Astrocyte (in vitro differentiated cells and primary cell): Measurements from ENCODE around the gene PIP4K2C. TPM values are rescaled to one million over a fixed set of nuclear protein-coding genes. Genes with fewer than 3 reads are reported as not detected.

Source experiments
- DNase-seq: peaks from one replicate; pipeline ENCODE4 v3.0.0-alpha.2; 2010; ENCODE audit warnings: low read depth
- FAIRE-seq: peaks from 2 replicates; lab custom pipeline; 2011; peaks lifted over from hg19 to GRCh38; lab: Jason Lieb, UNC
- H2AFZ ChIP-seq: 2 replicates; pipeline ENCODE4 v1.6.0; 2012; ENCODE audit warnings: low read depth, low read length, inconsistent platforms
- H3K27ac ChIP-seq: 2 replicates; pipeline ENCODE4 v1.5.1; 2011; ENCODE audit warnings: low read depth, low read length, inconsistent platforms
- H3K27me3 ChIP-seq: 2 replicates; pipeline ENCODE4 v1.6.0; 2011; ENCODE audit warnings: low read length, inconsistent platforms; ENCODE audit not compliant: insufficient read depth
- H3K36me3 ChIP-seq: 2 replicates; pipeline ENCODE4 v1.5.1; 2011; ENCODE audit warnings: low read length, inconsistent platforms; ENCODE audit not compliant: insufficient read depth
- H3K4me1 ChIP-seq: 2 replicates; pipeline ENCODE4 v1.5.1; 2011; ENCODE audit warnings: low read length, inconsistent platforms; ENCODE audit not compliant: insufficient read depth
- H3K4me2 ChIP-seq: 2 replicates; pipeline ENCODE4 v1.6.0; 2012; ENCODE audit warnings: low read length, inconsistent platforms
- H3K4me3 ChIP-seq: 2 replicates; pipeline ENCODE4 v1.5.1; 2011; ENCODE audit warnings: low read depth, mild to moderate bottlenecking, low read length, inconsistent platforms; ENCODE audit not compliant: insufficient read depth
- H3K79me2 ChIP-seq: 2 replicates; pipeline ENCODE4 v1.6.0; 2012; ENCODE audit warnings: mild to moderate bottlenecking, low read length, inconsistent platforms; ENCODE audit not compliant: insufficient read depth
- H3K9ac ChIP-seq: 2 replicates; pipeline ENCODE4 v1.6.0; 2012; ENCODE audit warnings: mild to moderate bottlenecking, low read length, inconsistent platforms
- H3K9me3 ChIP-seq: 2 replicates; pipeline ENCODE4 v1.5.1; 2012; ENCODE audit warnings: low read depth, mild to moderate bottlenecking, low read length, inconsistent platforms; ENCODE audit not compliant: insufficient read depth
- H4K20me1 ChIP-seq: 2 replicates; pipeline ENCODE4 v1.6.0; 2012; ENCODE audit warnings: low read length, inconsistent platforms; ENCODE audit not compliant: insufficient read depth
- H3K27ac Mint-ChIP-seq: one replicate; pipeline ENCODE4 v1.8.0; 2021; ENCODE audit warnings: mild to moderate bottlenecking, mixed read lengths; ENCODE audit not compliant: unreplicated experiment
- H3K27me3 Mint-ChIP-seq: one replicate; pipeline ENCODE4 v1.8.0; 2021; ENCODE audit warnings: low read depth, mixed read lengths; ENCODE audit not compliant: unreplicated experiment
- H3K36me3 Mint-ChIP-seq: one replicate; pipeline ENCODE4 v1.8.0; 2021; ENCODE audit warnings: low read depth, mixed read lengths; ENCODE audit not compliant: unreplicated experiment
- H3K4me1 Mint-ChIP-seq: one replicate; pipeline ENCODE4 v1.8.0; 2021; ENCODE audit warnings: low read depth, mixed read lengths; ENCODE audit not compliant: unreplicated experiment
- H3K4me3 Mint-ChIP-seq: one replicate; pipeline ENCODE4 v1.8.0; 2021; ENCODE audit warnings: mild to moderate bottlenecking, moderate library complexity, mixed read lengths; ENCODE audit not compliant: unreplicated experiment
- H3K9me3 Mint-ChIP-seq: one replicate; pipeline ENCODE4 v1.8.0; 2021; ENCODE audit warnings: mild to moderate bottlenecking, mixed read lengths; ENCODE audit not compliant: unreplicated experiment
- EZH2 ChIP-seq: IDR thresholded peaks from 2 replicates; pipeline ENCODE4 v1.6.1; 2012; ENCODE audit warnings: mild to moderate bottlenecking, low read length, inconsistent platforms; ENCODE audit not compliant: insufficient read depth
- total RNA-seq: library from RNA; stranded (reverse); gene quantifications from 2 replicates; pipeline ENCODE4 v1.2.1, GENCODE V29; 2021
- TF ChIP-seq, protein P1 (sequence below): IDR thresholded peaks from 2 replicates; pipeline ENCODE4 v1.5.1; 2011; ENCODE audit warnings: low read depth, mild to moderate bottlenecking, inconsistent platforms, low read length, moderate library complexity; ENCODE audit not compliant: insufficient read depth

The PIP4K2C gene
- total RNA-seq, 1 donor from 2014 or later: 43.3 TPM

DNA sequence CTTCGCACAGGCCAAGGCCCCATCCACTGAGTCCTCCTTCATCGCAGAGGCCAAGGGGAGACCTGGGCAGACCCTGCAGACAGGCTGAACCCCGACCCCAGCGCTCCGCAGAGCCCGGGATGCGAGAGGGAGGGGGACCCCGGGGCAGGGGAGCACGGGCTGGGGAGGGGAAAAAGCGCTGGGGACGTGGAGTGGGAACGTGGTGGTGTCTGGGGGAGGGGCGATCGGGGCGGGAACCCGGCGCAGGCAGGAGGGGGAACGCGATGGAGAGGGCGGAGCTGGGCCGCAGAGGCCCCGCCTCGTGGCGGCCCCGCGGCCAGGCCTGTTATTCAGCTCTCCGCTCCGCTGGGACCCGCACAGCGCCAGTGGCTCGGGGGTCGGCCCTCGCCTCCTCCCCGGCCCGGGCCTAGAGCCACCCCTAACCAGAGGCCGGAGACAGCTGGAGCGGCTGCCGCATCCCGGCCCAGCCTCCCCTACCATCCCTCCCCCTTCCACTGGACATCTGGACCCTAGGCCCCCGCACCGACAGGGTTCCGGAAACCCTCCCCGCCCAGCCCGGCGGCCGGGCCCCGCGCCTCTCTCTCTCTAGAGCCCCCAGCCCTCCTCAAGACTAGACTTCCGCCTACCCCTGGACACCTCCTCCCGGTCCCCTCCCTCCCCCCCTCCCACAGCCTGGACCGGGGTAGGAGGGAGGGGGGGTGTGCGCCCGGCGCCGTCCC lies 20.3 kb downstream of the PIP4K2C start, which contains the start of gene ARHGEF25:
TSS of gene ARHGEF25 (plus strand) at position 328 of the 719 bp plus-strand sequence. CDS start 460 bp downstream, outside the sequence.
- FAIRE-seq: no peak
- Mint-ChIP-seq H3K27me3 (peaks cover 26% of the 10 kb centered on the region), H3K36me3 (peaks cover 38% of the 10 kb centered on the region), H3K9me3 (no peaks in the 10 kb centered on the region), H3K27ac (no peak within 1 kb of the TSS), H3K4me3 (peak within 1 kb of the TSS; percentile 87), H3K4me1 (peaks cover 5% of the 10 kb centered on the region)
- Histone ChIP-seq H3K4me1 (peaks cover 14% of the 10 kb centered on the region), H3K4me3 (peak within 1 kb of the TSS; percentile 61), H3K9me3 (no peaks in the 10 kb centered on the region), H2AFZ (peak within 1 kb of the TSS; percentile 85), H3K27ac (no peak within 1 kb of the TSS), H3K4me2 (peak within 1 kb of the TSS; percentile 89), H4K20me1 (no peaks in the 10 kb centered on the region), H3K27me3 (no peaks in the 10 kb centered on the region), H3K9ac (peak within 1 kb of the TSS; percentile 81), H3K79me2 (no peaks in the 10 kb centered on the region), H3K36me3 (no peaks in the 10 kb centered on the region)
- TF ChIP-seq EZH2: no peak
- TF ChIP-seq, protein P1, sequence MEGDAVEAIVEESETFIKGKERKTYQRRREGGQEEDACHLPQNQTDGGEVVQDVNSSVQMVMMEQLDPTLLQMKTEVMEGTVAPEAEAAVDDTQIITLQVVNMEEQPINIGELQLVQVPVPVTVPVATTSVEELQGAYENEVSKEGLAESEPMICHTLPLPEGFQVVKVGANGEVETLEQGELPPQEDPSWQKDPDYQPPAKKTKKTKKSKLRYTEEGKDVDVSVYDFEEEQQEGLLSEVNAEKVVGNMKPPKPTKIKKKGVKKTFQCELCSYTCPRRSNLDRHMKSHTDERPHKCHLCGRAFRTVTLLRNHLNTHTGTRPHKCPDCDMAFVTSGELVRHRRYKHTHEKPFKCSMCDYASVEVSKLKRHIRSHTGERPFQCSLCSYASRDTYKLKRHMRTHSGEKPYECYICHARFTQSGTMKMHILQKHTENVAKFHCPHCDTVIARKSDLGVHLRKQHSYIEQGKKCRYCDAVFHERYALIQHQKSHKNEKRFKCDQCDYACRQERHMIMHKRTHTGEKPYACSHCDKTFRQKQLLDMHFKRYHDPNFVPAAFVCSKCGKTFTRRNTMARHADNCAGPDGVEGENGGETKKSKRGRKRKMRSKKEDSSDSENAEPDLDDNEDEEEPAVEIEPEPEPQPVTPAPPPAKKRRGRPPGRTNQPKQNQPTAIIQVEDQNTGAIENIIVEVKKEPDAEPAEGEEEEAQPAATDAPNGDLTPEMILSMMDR: no peak
- DNase-seq: no peak

DNA sequence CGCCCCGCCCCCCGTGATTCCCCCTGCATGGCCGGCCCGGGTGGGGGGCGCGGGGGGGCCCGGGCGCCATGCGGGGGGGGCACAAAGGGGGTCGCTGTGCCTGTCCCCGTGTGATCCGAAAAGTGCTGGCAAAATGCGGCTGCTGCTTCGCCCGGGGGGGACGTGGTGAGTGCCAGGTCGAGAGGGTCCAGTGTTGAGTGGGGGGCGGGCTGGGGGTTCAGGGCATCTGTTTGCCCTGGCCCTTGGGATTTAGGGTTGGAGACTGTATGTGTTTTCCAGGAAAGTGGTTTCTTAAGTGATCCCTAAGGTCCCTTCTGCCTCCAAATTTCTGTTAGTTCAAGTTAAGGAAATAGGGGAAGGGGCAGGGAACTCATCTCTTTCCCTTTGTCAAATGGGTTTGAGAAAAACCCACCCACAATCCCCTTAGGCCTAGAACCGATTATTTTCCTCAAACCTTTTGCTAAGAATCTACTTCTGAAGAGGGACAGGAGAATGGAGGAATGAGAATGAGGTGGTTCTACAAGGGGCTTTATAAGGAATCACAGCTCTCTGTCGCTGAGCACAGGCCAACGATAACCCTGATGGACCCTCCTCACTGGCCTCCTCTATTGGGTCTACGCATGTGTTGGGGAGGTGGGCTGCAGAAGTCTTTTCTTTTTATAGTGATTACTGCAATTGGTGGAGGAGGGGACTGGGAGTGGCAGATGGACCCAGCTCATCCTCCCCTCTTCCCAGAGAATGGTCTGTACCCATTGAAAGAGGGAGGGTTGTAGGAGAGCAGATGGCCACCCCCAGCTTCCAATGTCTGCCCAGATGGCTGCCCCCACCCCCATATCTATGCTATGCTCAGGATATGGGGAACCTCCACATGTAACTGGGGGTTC lies 21.1 kb downstream of the PIP4K2C start:
- peaks cover 41% of the 10 kb centered on the region for H3K36me3 Mint-ChIP-seq
- H3K27me3 Mint-ChIP-seq: peaks cover 32% of the 10 kb centered on the region
- peak overlapping the region; percentile 87 for H3K4me3 Mint-ChIP-seq
- no peak overlapping the region for H3K27ac ChIP-seq
- peak overlapping the region; percentile 61 for H3K4me3 ChIP-seq
- no peak for TF ChIP-seq EZH2
- TF ChIP-seq, protein P1: no peak
- no peaks in the 10 kb centered on the region for H3K36me3 ChIP-seq
- no peak overlapping the region for H3K27ac Mint-ChIP-seq
- H3K9me3 ChIP-seq: no peaks in the 10 kb centered on the region
- DNase-seq (no peak), FAIRE-seq (no peak)
- H3K9me3 Mint-ChIP-seq: no peaks in the 10 kb centered on the region
- H3K79me2 ChIP-seq: no peaks in the 10 kb centered on the region
- H3K4me1 Mint-ChIP-seq: peaks cover 10% of the 10 kb centered on the region
- H2AFZ ChIP-seq: no peak overlapping the region
- H4K20me1 ChIP-seq: peaks cover 3% of the 10 kb centered on the region
- peak overlapping the region; percentile 81 for H3K9ac ChIP-seq
- peaks cover 14% of the 10 kb centered on the region for H3K4me1 ChIP-seq
- no peaks in the 10 kb centered on the region for H3K27me3 ChIP-seq
- H3K4me2 ChIP-seq: peak overlapping the region; percentile 89
